Gastrocnemius medialis (tissue), 4 donors: ENCODE data around the gene HEBP2. TPM values are rescaled to one million over a fixed set of nuclear protein-coding genes. Genes with fewer than 3 reads are reported as not detected.

Experiments
- ATAC-seq, 2 donors: fragments of 150-250 bp; one replicate each; pipeline ENCODE4 v1.9.1; 2016
- DNase-seq, 2 donors: peaks; one replicate each; pipeline ENCODE4 v3.0.0-alpha.2; 2019
- H3K27ac ChIP-seq, 4 donors: fragments of 200-600 bp; sonication (generic); 1 replicate in 1 of 4; 2 replicates in 3 of 4; pipeline ENCODE4 v1.5.1; 2016 to 2018; ENCODE audit warnings: mild to moderate bottlenecking in 2 of 4, moderate library complexity in 1 of 4
- H3K27me3 ChIP-seq, 3 donors: fragments of 200-600 bp; sonication (generic) in 2 of 3; 1 replicate in 1 of 3; 2 replicates in 2 of 3; pipeline versions ENCODE4 v1.5.1 to v1.6.0; 2016 to 2019; ENCODE audit warnings: mild to moderate bottlenecking in 1 of 3, moderate library complexity in 1 of 3
- H3K36me3 ChIP-seq, 2 donors: fragments of 200-600 bp; sonication (generic) in 1 of 2; one replicate each; pipeline ENCODE4 v1.5.1; 2017 to 2018
- H3K4me1 ChIP-seq, 2 donors: fragments of 200-600 bp; sonication (generic) in 1 of 2; one replicate each; pipeline ENCODE4 v1.5.1; 2016 to 2017; ENCODE audit warnings: mild to moderate bottlenecking in 2 of 2
- H3K4me3 ChIP-seq, 4 donors: fragments of 200-600 bp; sonication (generic) in 3 of 4; 1 replicate in 1 of 4; 2 replicates in 3 of 4; pipeline ENCODE4 v1.5.1; 2016 to 2019; ENCODE audit warnings: mild to moderate bottlenecking in 2 of 4
- H3K9me3 ChIP-seq, 3 donors: fragments of 200-600 bp; sonication (generic) in 2 of 3; 1 replicate in 1 of 3; 2 replicates in 2 of 3; pipeline ENCODE4 v1.5.1; 2016 to 2019
- POLR2A ChIP-seq, 2 donors: fragments of 450-650 bp; IDR thresholded peaks; one replicate each; pipeline ENCODE4 v1.6.1; 2017; ENCODE audit warnings: antibody characterized with exemption in 2 of 2, mild to moderate bottlenecking in 2 of 2, moderate library complexity in 2 of 2
- in situ Hi-C, 4 donors: fragments of 200-750 bp; cut with MboI; loops; one replicate each; pipeline versions ENCODE4 v1.15.0 to v1.8.0; 2017; ENCODE audit warnings: low sequenced_read_pairs in 4 of 4
- intact Hi-C: fragments of 100-400 bp; cut with DNase I; formaldehyde crosslinking; loops from one replicate; pipeline ENCODE4 v1.15.1; 2023; ENCODE audit warnings: low total_unique reads
- total RNA-seq, 4 donors: library from RNA; depleted of rRNA; stranded (reverse); fragments of >200 nt; gene quantifications; one replicate each; pipeline versions ENCODE4 v1.1.0 to v1.2.3, GENCODE V29; 2016
- TF ChIP-seq, protein P1 (sequence below), 5 experiments: fragments of 450-650 bp in 3 of 5; fragments of 200-600 bp in 2 of 5; sonication (generic) in 2 of 5; IDR thresholded peaks in 4 of 5; conservative IDR thresholded peaks in 1 of 5; 1 replicate in 4 of 5; 2 replicates in 1 of 5; pipeline ENCODE4 v1.5.1; 2016 to 2019; ENCODE audit warnings: antibody characterized with exemption in 5 of 5, mild to moderate bottlenecking in 3 of 5, moderate library complexity in 3 of 5

Gene HEBP2
- total RNA-seq, 4 donors from 2014 or later, result 60.3 to 81.5 (median 74.8) TPM

DNA sequence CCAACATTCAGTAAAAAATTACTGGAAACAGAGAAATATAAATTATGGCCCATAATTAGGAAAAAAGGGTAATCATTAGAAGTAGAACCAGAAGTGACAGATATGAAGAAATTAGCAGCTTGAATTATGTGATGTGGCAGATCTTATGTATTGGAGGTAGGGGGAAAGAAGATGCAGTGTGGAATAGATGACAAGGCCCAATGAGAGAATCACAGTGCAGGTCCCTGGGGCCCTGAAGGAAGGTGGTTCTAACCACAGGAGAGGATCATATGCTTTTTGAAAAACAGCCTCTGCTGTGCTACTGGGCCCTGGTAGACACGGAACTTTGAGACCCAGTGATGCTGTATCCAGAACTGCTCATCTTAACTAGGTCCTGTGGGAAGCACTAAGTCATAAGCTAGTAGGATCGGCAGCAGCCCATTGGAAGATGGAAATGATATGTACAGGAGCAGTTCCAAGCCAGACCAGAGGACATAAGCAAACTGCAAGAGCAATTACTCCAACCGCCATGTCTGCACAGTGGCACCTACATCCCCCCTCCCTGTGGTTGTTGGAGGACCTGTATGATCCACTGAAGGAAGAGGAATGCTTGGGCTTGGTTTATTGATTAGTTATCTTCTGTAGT, 14.2 kb downstream of the HEBP2 start:
- no peak for ATAC-seq

DNA sequence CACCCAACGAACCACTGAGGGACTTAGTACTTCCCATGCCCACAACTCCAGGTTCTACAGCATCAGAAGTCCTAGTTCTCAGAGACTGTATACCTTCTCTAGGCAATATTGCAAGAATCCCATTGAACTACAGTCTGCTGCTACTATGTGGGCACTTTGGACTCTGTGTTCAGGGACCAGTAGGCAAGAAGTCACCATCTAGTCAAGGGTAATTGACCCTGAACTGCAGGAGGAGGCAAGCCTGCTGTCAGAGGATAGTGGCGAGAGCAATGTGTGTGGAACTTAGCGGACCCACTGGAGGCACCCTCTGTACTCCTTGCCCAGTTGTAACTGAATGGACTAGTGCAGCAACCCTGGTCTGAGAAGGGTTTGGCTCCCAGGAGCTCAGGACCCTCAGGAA, 15.7 kb downstream of the HEBP2 start:
- Histone ChIP-seq H3K9me3 (no peaks in the 10 kb centered on the region), H3K27me3 (no peaks in the 10 kb centered on the region), H3K4me3 (no peak overlapping the region), H3K36me3 (peaks cover 0 to 20% of the 10 kb centered on the region in 2 donors), H3K27ac (no peak overlapping the region), H3K4me1 (no peaks in the 10 kb centered on the region)
- DNase-seq, result no peak
- TF ChIP-seq, protein P1, sequence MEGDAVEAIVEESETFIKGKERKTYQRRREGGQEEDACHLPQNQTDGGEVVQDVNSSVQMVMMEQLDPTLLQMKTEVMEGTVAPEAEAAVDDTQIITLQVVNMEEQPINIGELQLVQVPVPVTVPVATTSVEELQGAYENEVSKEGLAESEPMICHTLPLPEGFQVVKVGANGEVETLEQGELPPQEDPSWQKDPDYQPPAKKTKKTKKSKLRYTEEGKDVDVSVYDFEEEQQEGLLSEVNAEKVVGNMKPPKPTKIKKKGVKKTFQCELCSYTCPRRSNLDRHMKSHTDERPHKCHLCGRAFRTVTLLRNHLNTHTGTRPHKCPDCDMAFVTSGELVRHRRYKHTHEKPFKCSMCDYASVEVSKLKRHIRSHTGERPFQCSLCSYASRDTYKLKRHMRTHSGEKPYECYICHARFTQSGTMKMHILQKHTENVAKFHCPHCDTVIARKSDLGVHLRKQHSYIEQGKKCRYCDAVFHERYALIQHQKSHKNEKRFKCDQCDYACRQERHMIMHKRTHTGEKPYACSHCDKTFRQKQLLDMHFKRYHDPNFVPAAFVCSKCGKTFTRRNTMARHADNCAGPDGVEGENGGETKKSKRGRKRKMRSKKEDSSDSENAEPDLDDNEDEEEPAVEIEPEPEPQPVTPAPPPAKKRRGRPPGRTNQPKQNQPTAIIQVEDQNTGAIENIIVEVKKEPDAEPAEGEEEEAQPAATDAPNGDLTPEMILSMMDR (IDR thresholded peaks at IDR 0.05 in 4 of 5, conservative IDR thresholded peaks at IDR 0.05 in 1 of 5), result no peak
- TF ChIP-seq POLR2A (IDR thresholded peaks at IDR 0.05), result no peak
- ATAC-seq, result no peak
- intact Hi-C loops (loop anchor here (10.0 kb wide), 1 partner anchor 95 kb away; no protein-coding TSS in a partner anchor), in situ Hi-C loops (loop anchor here in 2 of 4 donors (10.0 to 25.0 kb wide), 2 partner anchors 343 to 355 kb away; partner anchors contain the start of gene CCDC28A (in 2 of the 2))

More for the DNA sequence above, 14.2 kb downstream of the HEBP2 start:
- Histone ChIP-seq H3K27ac (no peak overlapping the region), H3K4me3 (no peak overlapping the region), H3K4me1 (no peaks in the 10 kb centered on the region), H3K27me3 (no peaks in the 10 kb centered on the region), H3K9me3 (no peaks in the 10 kb centered on the region), H3K36me3 (peaks cover 0 to 35% of the 10 kb centered on the region in 2 donors)
- no peak for DNase-seq
- intact Hi-C loops (no loop called here), in situ Hi-C loops (loop anchor here in 2 of 4 donors (10.0 to 25.0 kb wide), 2 partner anchors 344 to 357 kb away; partner anchors contain the start of gene CCDC28A (in 2 of the 2))
- TF ChIP-seq POLR2A (IDR thresholded peaks at IDR 0.05), result no peak
- TF ChIP-seq, protein P1 (IDR thresholded peaks at IDR 0.05 in 4 of 5, conservative IDR thresholded peaks at IDR 0.05 in 1 of 5), result no peak

DNA sequence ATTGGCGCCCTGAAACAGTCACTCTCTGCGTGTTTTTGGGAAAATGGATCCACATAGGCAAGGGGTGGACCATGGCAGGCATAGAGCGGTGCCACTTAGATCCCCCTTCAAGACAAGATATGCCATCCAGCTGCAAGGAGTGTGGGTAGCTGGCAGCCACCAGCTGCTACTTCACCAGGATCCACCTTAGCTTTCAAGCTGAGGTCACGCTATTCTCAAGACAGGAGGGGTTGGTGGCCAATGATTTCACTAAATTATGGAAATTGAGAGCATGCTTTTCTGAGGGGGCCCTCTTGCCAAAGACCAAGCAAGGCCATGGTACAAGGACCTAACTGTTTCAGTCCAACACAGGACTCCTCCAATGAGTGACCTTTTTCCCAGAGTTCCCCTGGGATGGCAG, 16.3 kb downstream of the HEBP2 start:
- ATAC-seq (no peak), DNase-seq (no peak)
- Histone ChIP-seq H3K4me1 (no peaks in the 10 kb centered on the region), H3K36me3 (peaks cover 0 to 20% of the 10 kb centered on the region in 2 donors), H3K9me3 (no peaks in the 10 kb centered on the region), H3K27me3 (no peaks in the 10 kb centered on the region), H3K27ac (no peak overlapping the region), H3K4me3 (no peak overlapping the region)
- TF ChIP-seq, protein P1 (IDR thresholded peaks at IDR 0.05 in 4 of 5, conservative IDR thresholded peaks at IDR 0.05 in 1 of 5), result no peak
- TF ChIP-seq POLR2A (IDR thresholded peaks at IDR 0.05), result no peak
- intact Hi-C loops (loop anchor here (10.0 kb wide), 1 partner anchor 94 kb away; no protein-coding TSS in a partner anchor), in situ Hi-C loops (loop anchor here in 1 of 4 donors (25.0 kb wide), 1 partner anchor 342 kb away; the partner anchor contains the start of gene CCDC28A)

DNA sequence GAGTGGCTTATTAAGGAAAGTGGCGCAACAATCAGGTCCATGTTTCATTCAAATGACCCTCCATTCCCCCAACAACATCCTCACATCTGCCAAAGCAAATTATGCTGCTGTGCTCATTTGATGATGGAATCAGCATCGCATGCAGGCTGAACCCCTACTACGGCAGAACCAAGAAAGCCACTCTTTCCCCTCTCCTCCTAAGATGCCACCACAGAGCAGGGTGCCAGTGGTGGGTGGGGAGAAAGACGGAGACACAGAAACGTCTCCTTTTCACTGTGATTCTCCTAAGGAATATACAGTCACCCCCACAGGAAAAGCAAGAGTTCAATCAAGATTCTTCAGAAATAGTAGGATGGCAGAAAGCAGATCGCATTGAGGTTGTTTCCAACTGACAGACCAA, 17.1 kb downstream of the HEBP2 start:
- TF ChIP-seq, protein P1 (IDR thresholded peaks at IDR 0.05 in 4 of 5, conservative IDR thresholded peaks at IDR 0.05 in 1 of 5), result no peak
- TF ChIP-seq POLR2A (IDR thresholded peaks at IDR 0.05), result no peak
- no peak for ATAC-seq
- Histone ChIP-seq H3K9me3 (no peaks in the 10 kb centered on the region), H3K27me3 (no peaks in the 10 kb centered on the region), H3K4me1 (no peaks in the 10 kb centered on the region), H3K27ac (no peak overlapping the region), H3K4me3 (no peak overlapping the region), H3K36me3 (peaks cover 0 to 15% of the 10 kb centered on the region in 2 donors)
- in situ Hi-C loops, result loop anchor here in 1 of 4 donors (25.0 kb wide), 1 partner anchor 341 kb away; the partner anchor contains the start of gene CCDC28A
- intact Hi-C loops, result loop anchor here (10.0 kb wide), 1 partner anchor 94 kb away; no protein-coding TSS in a partner anchor
- no peak for DNase-seq
